HEK293 (cell line): ENCODE data around the gene ESR2.

ENCODE experiments used
- ZNF416 ChIP-seq: fragments of 450-650 bp; formaldehyde crosslinking; IDR thresholded peaks from 2 replicates; pipeline ENCODE4 v1.5.1; 2016; ENCODE audit warnings: missing biosample characterization, missing genetic modification characterization
- ZNF473 ChIP-seq: fragments of 450-650 bp; formaldehyde crosslinking; IDR thresholded peaks from 2 replicates; pipeline ENCODE4 v1.5.1; 2017; ENCODE audit warnings: missing biosample characterization, missing genetic modification characterization
- ZSCAN30 ChIP-seq: fragments of 450-650 bp; IDR thresholded peaks from 2 replicates; pipeline ENCODE4 v1.5.1; 2018; ENCODE audit warnings: missing biosample characterization, mild to moderate bottlenecking, missing genetic modification characterization, moderate library complexity

DNA sequence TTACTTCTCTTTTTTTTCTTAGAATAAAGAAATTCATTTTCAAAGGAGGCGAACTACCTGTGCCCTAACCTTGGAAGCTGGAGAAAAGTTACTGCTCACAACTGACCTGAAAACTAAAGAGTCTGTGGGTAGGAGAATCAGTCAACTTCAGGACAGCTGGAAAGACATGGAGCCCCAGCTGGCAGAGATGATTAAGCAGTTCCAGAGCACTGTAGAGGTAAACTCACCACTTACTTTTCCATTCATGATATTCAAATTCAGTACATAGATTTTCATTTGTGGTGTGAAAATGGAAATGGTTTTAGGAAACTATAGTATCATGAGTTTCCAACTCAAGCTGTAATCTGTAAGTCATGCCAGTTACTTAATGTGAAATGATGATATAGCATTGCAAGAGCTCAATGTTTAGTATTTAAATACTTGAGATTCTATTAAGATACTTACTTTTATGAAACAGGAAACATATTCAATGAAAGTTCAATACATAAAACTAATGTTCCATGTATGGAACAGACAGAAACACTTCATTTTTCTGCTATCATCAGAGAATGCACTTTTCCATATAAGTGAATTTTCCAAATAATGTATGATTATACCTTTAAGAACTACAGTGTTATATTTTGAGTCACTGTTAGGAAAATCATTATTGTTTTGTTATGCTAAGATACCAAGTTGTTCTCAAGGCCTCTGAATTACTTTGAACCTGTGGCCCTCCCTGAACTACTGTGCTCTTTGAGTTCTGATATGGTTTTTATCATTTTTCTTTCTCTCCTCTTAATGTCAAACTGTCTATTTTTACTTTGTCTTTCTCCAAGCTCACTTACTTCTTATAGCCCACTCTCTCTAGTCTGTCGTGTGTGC, 119.0 kb downstream of the ESR2 start:
- TF ChIP-seq ZNF473 (tag by site-specific recombination): no peak
- TF ChIP-seq ZNF416 (tag by site-specific recombination): no peak
- TF ChIP-seq ZSCAN30 (tag by site-specific recombination): no peak
